HepG2 (cell line): ENCODE data around the gene NELFCD. TPM values are rescaled to one million over a fixed set of nuclear protein-coding genes. Genes with fewer than 3 reads are reported as not detected.
A peak's percentile ranks its signal among the peaks of the same experiment; 100 is the strongest.

Experiments used
- ARNT ChIP-seq: fragments of 450-650 bp; IDR thresholded peaks from 2 replicates; pipeline ENCODE4 v1.6.1; 2017
- ISL2 ChIP-seq: sonication (generic); formaldehyde crosslinking; IDR thresholded peaks from 2 replicates; pipeline ENCODE4 v1.5.0; 2020; ENCODE audit warnings: missing genetic modification reagents
- KAT7 ChIP-seq: IDR thresholded peaks from 2 replicates; pipeline ENCODE4 v1.6.1; 2018; ENCODE audit warnings: borderline replicate concordance, missing compliant biosample characterization
- KDM3A ChIP-seq: IDR thresholded peaks from 2 replicates; pipeline ENCODE4 v1.6.1; 2018; ENCODE audit warnings: low read depth, missing compliant biosample characterization
- SRSF4 ChIP-seq: fragments of 200-400 bp; formaldehyde crosslinking; IDR thresholded peaks from one replicate; pipeline ENCODE4 v1.6.1; 2018; ENCODE audit warnings: mild to moderate bottlenecking, low read depth, low read length, moderate library complexity; ENCODE audit not compliant: poor library complexity, severe bottlenecking
- ZGPAT ChIP-seq: IDR thresholded peaks from 2 replicates; pipeline ENCODE4 v1.6.1; 2016; ENCODE audit warnings: mild to moderate bottlenecking
- ZNF274 ChIP-seq: sonication (generic); formaldehyde crosslinking; IDR thresholded peaks from 2 replicates; pipeline ENCODE4 v1.5.1; 2020; ENCODE audit warnings: mild to moderate bottlenecking, missing genetic modification reagents
- ZNF280D ChIP-seq: sonication (generic); formaldehyde crosslinking; IDR thresholded peaks from 2 replicates; pipeline ENCODE4 v1.5.1; 2020; ENCODE audit warnings: mild to moderate bottlenecking, missing genetic modification reagents
- ZNF343 ChIP-seq: sonication (generic); formaldehyde crosslinking; IDR thresholded peaks from 2 replicates; pipeline ENCODE4 v1.4.0; 2020; ENCODE audit warnings: mild to moderate bottlenecking, missing genetic modification reagents
- ZNF430 ChIP-seq: sonication (generic); formaldehyde crosslinking; IDR thresholded peaks from 2 replicates; pipeline ENCODE4 v1.9.0; 2021; ENCODE audit warnings: mild to moderate bottlenecking, missing genetic modification reagents
- ZNF451 ChIP-seq: sonication (generic); formaldehyde crosslinking; IDR thresholded peaks from 2 replicates; pipeline ENCODE4 v1.5.0; 2020; ENCODE audit warnings: mild to moderate bottlenecking, missing genetic modification reagents
- ZNF460 ChIP-seq: sonication (generic); formaldehyde crosslinking; IDR thresholded peaks from 2 replicates; pipeline ENCODE4 v1.5.1; 2020; ENCODE audit warnings: missing genetic modification reagents, mild to moderate bottlenecking, borderline replicate concordance
- ZNF777 ChIP-seq: sonication (generic); formaldehyde crosslinking; IDR thresholded peaks from 2 replicates; pipeline ENCODE4 v1.4.0; 2020; ENCODE audit warnings: missing genetic modification reagents
- polyA plus RNA-seq, 8 experiments: library from polyadenylated mRNA; depleted of rRNA in 3 of 8; stranded (reverse) in 7 of 8; unstranded in 1 of 8; fragments of >200 nt; fragmentation: Illumina TruSeq in 4 of 8; extraction: Trizol in 4 of 8; gene quantifications; 2 replicates each; pipeline versions ENCODE4 v1.2.1 to v1.2.3, GENCODE V29; 2011 to 2016; ENCODE audit warnings: low read depth in 4 of 8, missing spikeins in 1 of 8, mixed read lengths in 1 of 8; ENCODE audit not compliant: insufficient read depth in 1 of 8
- total RNA-seq, 5 experiments: library from RNA; depleted of rRNA; stranded (reverse); fragments of >200 nt; fragmentation: Illumina TruSeq; extraction: Trizol; gene quantifications; 2 replicates each; pipeline ENCODE4 v1.2.3, GENCODE V29; 2016; ENCODE audit warnings: low read depth in 1 of 5
- TF ChIP-seq, protein P1 (sequence below): sonication (generic); formaldehyde crosslinking; IDR thresholded peaks from 2 replicates; pipeline ENCODE4 v1.4.0; 2020; ENCODE audit warnings: missing genetic modification reagents, mild to moderate bottlenecking, borderline replicate concordance
- TF ChIP-seq, protein P2 (sequence below): IDR thresholded peaks from 2 replicates; pipeline ENCODE4 v1.6.1; 2016; ENCODE audit warnings: control low read depth

Gene NELFCD
- total and polyA plus RNA-seq, 2 of the 13 experiments (the other 11 are each of a cell fraction or from before 2014, with no cell fraction given): 159 to 203 TPM

GRCh38 chr20:58980711-58981627 is at the start of gene NELFCD (continued):
- TF ChIP-seq, protein P1, sequence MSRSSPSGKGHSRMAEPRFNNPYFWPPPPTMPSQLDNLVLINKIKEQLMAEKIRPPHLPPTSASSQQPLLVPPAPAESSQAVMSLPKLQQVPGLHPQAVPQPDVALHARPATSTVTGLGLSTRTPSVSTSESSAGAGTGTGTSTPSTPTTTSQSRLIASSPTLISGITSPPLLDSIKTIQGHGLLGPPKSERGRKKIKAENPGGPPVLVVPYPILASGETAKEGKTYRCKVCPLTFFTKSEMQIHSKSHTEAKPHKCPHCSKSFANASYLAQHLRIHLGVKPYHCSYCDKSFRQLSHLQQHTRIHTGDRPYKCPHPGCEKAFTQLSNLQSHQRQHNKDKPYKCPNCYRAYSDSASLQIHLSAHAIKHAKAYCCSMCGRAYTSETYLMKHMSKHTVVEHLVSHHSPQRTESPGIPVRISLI (CRISPR knock-in tag): peak; percentile 37; the same call in 1 of the 2 replicates
- TF ChIP-seq ZNF280D (CRISPR knock-in tag): peak; percentile 97
- TF ChIP-seq, protein P2, sequence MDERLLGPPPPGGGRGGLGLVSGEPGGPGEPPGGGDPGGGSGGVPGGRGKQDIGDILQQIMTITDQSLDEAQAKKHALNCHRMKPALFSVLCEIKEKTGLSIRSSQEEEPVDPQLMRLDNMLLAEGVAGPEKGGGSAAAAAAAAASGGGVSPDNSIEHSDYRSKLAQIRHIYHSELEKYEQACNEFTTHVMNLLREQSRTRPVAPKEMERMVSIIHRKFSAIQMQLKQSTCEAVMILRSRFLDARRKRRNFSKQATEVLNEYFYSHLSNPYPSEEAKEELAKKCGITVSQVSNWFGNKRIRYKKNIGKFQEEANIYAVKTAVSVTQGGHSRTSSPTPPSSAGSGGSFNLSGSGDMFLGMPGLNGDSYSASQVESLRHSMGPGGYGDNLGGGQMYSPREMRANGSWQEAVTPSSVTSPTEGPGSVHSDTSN (CRISPR knock-in tag): no peak
- TF ChIP-seq KAT7 (CRISPR knock-in tag): 0 out of 2 replicates have a peak, but pooled peaks have one; percentile 25
- TF ChIP-seq KDM3A: peak; percentile 68
- no peak for TF ChIP-seq ZNF451 (CRISPR knock-in tag)
- TF ChIP-seq ZGPAT (CRISPR knock-in tag): peak; percentile 67
- no peak for TF ChIP-seq ARNT
- TF ChIP-seq ISL2 (CRISPR knock-in tag): no peak
- no peak; the same call in 1 of the 2 replicates for TF ChIP-seq ZNF460
- peak; percentile 78 for TF ChIP-seq ZNF430 (CRISPR knock-in tag)
- TF ChIP-seq ZNF274 (CRISPR knock-in tag): peak; percentile 26; the same call in 1 of the 2 replicates
- no peak; the same call in none of the 2 replicates for TF ChIP-seq ZNF777 (CRISPR knock-in tag)
- no peak for TF ChIP-seq SRSF4
- 0 out of 2 replicates have a peak, but pooled peaks have one; percentile 24 for TF ChIP-seq ZNF343 (CRISPR knock-in tag)
